HEK293 (cell line): Measurements from ENCODE around the gene PITPNB.

ENCODE experiments used
- EGR2 ChIP-seq: fragments of 450-650 bp; formaldehyde crosslinking; IDR thresholded peaks from 2 replicates; pipeline ENCODE4 v1.5.1; 2016; ENCODE audit warnings: low read depth, missing biosample characterization, missing genetic modification characterization
- GLIS1 ChIP-seq: fragments of 450-650 bp; formaldehyde crosslinking; IDR thresholded peaks from 2 replicates; pipeline ENCODE4 v1.5.1; 2016; ENCODE audit warnings: missing biosample characterization, missing genetic modification characterization
- OVOL3 ChIP-seq: fragments of 450-650 bp; formaldehyde crosslinking; IDR thresholded peaks from 2 replicates; pipeline ENCODE4 v1.5.1; 2016; ENCODE audit warnings: missing biosample characterization, missing genetic modification characterization
- SP3 ChIP-seq: fragments of 450-650 bp; formaldehyde crosslinking; IDR thresholded peaks from 2 replicates; pipeline ENCODE4 v1.5.1; 2016; ENCODE audit warnings: missing biosample characterization, missing genetic modification characterization
- ZBTB8A ChIP-seq: fragments of 450-650 bp; formaldehyde crosslinking; IDR thresholded peaks from 2 replicates; pipeline ENCODE4 v1.5.1; 2016; ENCODE audit warnings: missing biosample characterization, missing genetic modification characterization
- ZEB2 ChIP-seq: fragments of 450-650 bp; formaldehyde crosslinking; IDR thresholded peaks from 2 replicates; pipeline ENCODE4 v1.5.1; 2016; ENCODE audit warnings: missing biosample characterization, missing genetic modification characterization
- ZFHX2 ChIP-seq: fragments of 450-650 bp; formaldehyde crosslinking; conservative IDR thresholded peaks from 2 replicates; pipeline ENCODE4 v1.5.1; 2016; ENCODE audit warnings: missing biosample characterization, missing genetic modification characterization
- ZNF10 ChIP-seq: fragments of 450-650 bp; formaldehyde crosslinking; IDR thresholded peaks from 2 replicates; pipeline ENCODE4 v1.5.1; 2017; ENCODE audit warnings: missing biosample characterization, missing genetic modification characterization
- ZNF2 ChIP-seq: fragments of 450-650 bp; formaldehyde crosslinking; IDR thresholded peaks from 2 replicates; pipeline ENCODE4 v1.5.1; 2016; ENCODE audit warnings: missing biosample characterization, missing genetic modification characterization
- ZNF324 ChIP-seq: fragments of 450-650 bp; formaldehyde crosslinking; IDR thresholded peaks from 2 replicates; pipeline ENCODE4 v1.5.1; 2016; ENCODE audit warnings: missing biosample characterization, missing genetic modification characterization
- ZNF366 ChIP-seq: fragments of 450-650 bp; formaldehyde crosslinking; conservative IDR thresholded peaks from 2 replicates; pipeline ENCODE4 v1.5.1; 2016; ENCODE audit warnings: missing biosample characterization, missing genetic modification characterization
- ZNF555 ChIP-seq: fragments of 450-650 bp; formaldehyde crosslinking; conservative IDR thresholded peaks from 2 replicates; pipeline ENCODE4 v1.5.1; 2017; ENCODE audit warnings: missing biosample characterization, mild to moderate bottlenecking, missing genetic modification characterization, inconsistent platforms
- ZNF561 ChIP-seq: fragments of 450-650 bp; IDR thresholded peaks from 2 replicates; pipeline ENCODE4 v1.5.1; 2018; ENCODE audit warnings: missing biosample characterization, missing genetic modification characterization, borderline replicate concordance
- ZNF571 ChIP-seq: fragments of 450-650 bp; formaldehyde crosslinking; IDR thresholded peaks from 2 replicates; pipeline ENCODE4 v1.5.0; 2017; ENCODE audit warnings: missing biosample characterization, missing genetic modification characterization
- ZNF621 ChIP-seq: fragments of 450-650 bp; formaldehyde crosslinking; IDR thresholded peaks from 2 replicates; pipeline ENCODE4 v1.5.1; 2017; ENCODE audit warnings: missing biosample characterization, missing genetic modification characterization
- ZNF660 ChIP-seq: fragments of 450-650 bp; IDR thresholded peaks from 2 replicates; pipeline ENCODE4 v1.5.1; 2018; ENCODE audit warnings: missing biosample characterization, mild to moderate bottlenecking, missing genetic modification characterization
- ZNF664 ChIP-seq: fragments of 450-650 bp; formaldehyde crosslinking; IDR thresholded peaks from 2 replicates; pipeline ENCODE4 v1.5.1; 2016; ENCODE audit warnings: missing biosample characterization, missing genetic modification characterization
- ZNF677 ChIP-seq: fragments of 450-650 bp; IDR thresholded peaks from 2 replicates; pipeline ENCODE4 v1.5.0; 2018; ENCODE audit warnings: missing biosample characterization, mild to moderate bottlenecking, missing genetic modification characterization, moderate library complexity
- ZNF701 ChIP-seq: fragments of 450-650 bp; formaldehyde crosslinking; IDR thresholded peaks from 2 replicates; pipeline ENCODE4 v1.5.1; 2016; ENCODE audit warnings: missing biosample characterization, missing genetic modification characterization
- ZNF777 ChIP-seq: fragments of 450-650 bp; formaldehyde crosslinking; IDR thresholded peaks from 2 replicates; pipeline ENCODE4 v1.5.1; 2017; ENCODE audit warnings: missing biosample characterization, missing genetic modification characterization, borderline replicate concordance
- ZNF791 ChIP-seq: fragments of 450-650 bp; formaldehyde crosslinking; IDR thresholded peaks from 2 replicates; pipeline ENCODE4 v1.5.1; 2016; ENCODE audit warnings: missing biosample characterization, missing genetic modification characterization
- ZSCAN16 ChIP-seq: fragments of 450-650 bp; formaldehyde crosslinking; IDR thresholded peaks from 2 replicates; pipeline ENCODE4 v1.5.1; 2016; ENCODE audit warnings: missing biosample characterization, missing genetic modification characterization
- TF ChIP-seq, protein P1 (sequence below): fragments of 450-650 bp; formaldehyde crosslinking; IDR thresholded peaks from 2 replicates; pipeline ENCODE4 v1.5.1; 2016; ENCODE audit warnings: missing biosample characterization, missing genetic modification characterization
- TF ChIP-seq, protein P2 (sequence below): fragments of 450-650 bp; formaldehyde crosslinking; IDR thresholded peaks from 2 replicates; pipeline ENCODE4 v1.5.1; 2016; ENCODE audit warnings: missing biosample characterization, missing genetic modification characterization
- TF ChIP-seq, protein P3 (sequence below): fragments of 450-650 bp; formaldehyde crosslinking; optimal IDR thresholded peaks from 2 replicates; pipeline ENCODE3; 2016; ENCODE audit warnings: missing biosample characterization, mild to moderate bottlenecking, missing genetic modification characterization
- TF ChIP-seq, protein P4 (sequence below): fragments of 450-650 bp; formaldehyde crosslinking; IDR thresholded peaks from 2 replicates; pipeline ENCODE4 v1.5.1; 2016; ENCODE audit warnings: missing biosample characterization, missing genetic modification characterization
- TF ChIP-seq, protein P5 (sequence below): fragments of 450-650 bp; formaldehyde crosslinking; IDR thresholded peaks from 2 replicates; pipeline ENCODE4 v1.5.1; 2017; ENCODE audit warnings: missing biosample characterization, missing genetic modification characterization
- TF ChIP-seq, protein P6 (sequence below): fragments of 450-650 bp; formaldehyde crosslinking; IDR thresholded peaks from 2 replicates; pipeline ENCODE4 v1.5.1; 2016; ENCODE audit warnings: missing biosample characterization, missing genetic modification characterization

Gene PITPNB

DNA sequence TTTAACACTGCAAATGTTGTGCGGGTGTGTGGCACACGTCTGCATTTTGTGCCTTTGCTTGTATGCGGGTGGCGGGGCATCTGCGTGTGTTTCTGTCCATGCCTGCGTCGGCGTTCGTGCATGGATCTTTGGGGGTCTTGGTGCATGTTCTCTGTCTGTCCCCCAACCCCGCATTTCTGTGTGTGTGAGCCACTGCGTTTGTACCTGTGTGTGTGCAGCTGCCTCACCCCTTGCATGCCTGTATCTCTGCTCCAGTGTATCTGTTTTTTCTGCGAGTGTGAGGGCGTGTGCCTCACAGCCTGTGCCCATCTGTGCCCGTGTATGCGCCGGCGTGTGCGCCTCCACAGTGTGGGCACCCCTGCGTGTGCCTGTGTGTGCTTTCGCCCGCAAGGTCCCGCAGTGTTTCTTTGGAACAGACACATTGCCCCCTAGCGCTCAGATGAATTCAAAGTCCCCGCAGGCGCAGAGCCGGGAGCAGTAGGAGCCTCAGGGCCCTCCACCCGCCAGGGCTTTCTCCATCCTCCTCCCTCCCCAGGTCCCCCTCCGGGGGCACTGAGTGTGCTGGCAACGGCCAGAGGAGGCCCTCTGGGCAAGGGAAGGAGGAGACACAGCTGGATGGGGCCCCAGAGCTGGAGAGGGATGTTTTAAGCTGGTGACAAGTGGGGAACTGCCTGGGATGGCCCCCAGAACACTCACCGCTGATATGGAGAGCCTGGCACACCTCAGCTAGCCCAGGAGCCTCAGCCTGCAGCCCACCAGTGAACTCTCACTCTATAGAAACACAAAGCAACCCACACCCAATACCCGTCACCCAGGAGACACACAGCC is 114.4 kb downstream of the PITPNB start (continued):
- TF ChIP-seq, protein P1, sequence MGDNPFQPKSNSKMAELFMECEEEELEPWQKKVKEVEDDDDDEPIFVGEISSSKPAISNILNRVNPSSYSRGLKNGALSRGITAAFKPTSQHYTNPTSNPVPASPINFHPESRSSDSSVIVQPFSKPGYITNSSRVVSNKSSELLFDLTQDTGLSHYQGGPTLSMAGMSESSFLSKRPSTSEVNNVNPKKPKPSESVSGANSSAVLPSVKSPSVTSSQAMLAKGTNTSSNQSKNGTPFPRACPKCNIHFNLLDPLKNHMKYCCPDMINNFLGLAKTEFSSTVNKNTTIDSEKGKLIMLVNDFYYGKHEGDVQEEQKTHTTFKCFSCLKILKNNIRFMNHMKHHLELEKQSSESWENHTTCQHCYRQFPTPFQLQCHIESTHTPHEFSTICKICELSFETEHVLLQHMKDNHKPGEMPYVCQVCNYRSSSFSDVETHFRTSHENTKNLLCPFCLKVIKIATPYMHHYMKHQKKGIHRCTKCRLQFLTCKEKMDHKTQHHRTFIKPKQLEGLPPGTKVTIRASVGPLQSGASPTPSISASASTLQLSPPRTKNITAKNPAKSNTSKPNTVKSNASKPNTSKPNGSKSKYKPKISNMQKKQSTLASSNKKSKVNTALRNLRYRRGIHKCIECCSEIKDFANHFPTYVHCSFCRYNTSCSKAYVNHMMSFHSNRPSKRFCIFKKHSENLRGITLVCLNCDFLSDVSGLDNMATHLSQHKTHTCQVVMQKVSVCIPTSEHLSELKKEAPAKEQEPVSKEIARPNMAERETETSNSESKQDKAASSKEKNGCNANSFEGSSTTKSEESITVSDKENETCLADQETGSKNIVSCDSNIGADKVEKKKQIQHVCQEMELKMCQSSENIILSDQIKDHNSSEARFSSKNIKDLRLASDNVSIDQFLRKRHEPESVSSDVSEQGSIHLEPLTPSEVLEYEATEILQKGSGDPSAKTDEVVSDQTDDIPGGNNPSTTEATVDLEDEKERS (tag by site-specific recombination): no peak
- no peak for TF ChIP-seq ZNF561 (tag by site-specific recombination)
- TF ChIP-seq ZNF555 (tag by site-specific recombination): no peak
- TF ChIP-seq, protein P2, sequence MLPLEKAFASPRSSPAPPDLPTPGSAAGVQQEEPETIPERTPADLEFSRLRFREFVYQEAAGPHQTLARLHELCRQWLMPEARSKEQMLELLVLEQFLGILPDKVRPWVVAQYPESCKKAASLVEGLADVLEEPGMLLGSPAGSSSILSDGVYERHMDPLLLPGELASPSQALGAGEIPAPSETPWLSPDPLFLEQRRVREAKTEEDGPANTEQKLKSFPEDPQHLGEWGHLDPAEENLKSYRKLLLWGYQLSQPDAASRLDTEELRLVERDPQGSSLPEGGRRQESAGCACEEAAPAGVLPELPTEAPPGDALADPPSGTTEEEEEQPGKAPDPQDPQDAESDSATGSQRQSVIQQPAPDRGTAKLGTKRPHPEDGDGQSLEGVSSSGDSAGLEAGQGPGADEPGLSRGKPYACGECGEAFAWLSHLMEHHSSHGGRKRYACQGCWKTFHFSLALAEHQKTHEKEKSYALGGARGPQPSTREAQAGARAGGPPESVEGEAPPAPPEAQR: no peak
- no peak for TF ChIP-seq ZNF621 (tag by site-specific recombination)
- no peak for TF ChIP-seq ZNF664 (tag by site-specific recombination)
- TF ChIP-seq ZNF366 (tag by site-specific recombination): no peak
- no peak for TF ChIP-seq ZNF701
- TF ChIP-seq ZSCAN16 (tag by site-specific recombination): no peak
- no peak for TF ChIP-seq ZNF777 (tag by site-specific recombination)
- 0 out of 2 replicates have a peak, but pooled peaks have one; percentile 19 for TF ChIP-seq ZNF2 (tag by site-specific recombination)
- TF ChIP-seq, protein P3, sequence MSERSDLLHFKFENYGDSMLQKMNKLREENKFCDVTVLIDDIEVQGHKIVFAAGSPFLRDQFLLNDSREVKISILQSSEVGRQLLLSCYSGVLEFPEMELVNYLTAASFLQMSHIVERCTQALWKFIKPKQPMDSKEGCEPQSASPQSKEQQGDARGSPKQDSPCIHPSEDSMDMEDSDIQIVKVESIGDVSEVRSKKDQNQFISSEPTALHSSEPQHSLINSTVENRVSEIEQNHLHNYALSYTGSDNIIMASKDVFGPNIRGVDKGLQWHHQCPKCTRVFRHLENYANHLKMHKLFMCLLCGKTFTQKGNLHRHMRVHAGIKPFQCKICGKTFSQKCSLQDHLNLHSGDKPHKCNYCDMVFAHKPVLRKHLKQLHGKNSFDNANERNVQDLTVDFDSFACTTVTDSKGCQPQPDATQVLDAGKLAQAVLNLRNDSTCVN: peak; percentile 80
- no peak for TF ChIP-seq ZNF324 (tag by site-specific recombination)
- peak; percentile 36; the same call in 1 of the 2 replicates for TF ChIP-seq GLIS1
- peak; percentile 96 for TF ChIP-seq ZBTB8A (tag by site-specific recombination)
- TF ChIP-seq ZNF677 (tag by site-specific recombination): no peak
- TF ChIP-seq ZNF10 (tag by site-specific recombination): no peak
- TF ChIP-seq SP3 (tag by site-specific recombination): no peak
- 0 out of 2 replicates have a peak, but pooled peaks have one; percentile 18 for TF ChIP-seq ZEB2 (tag by site-specific recombination)
- TF ChIP-seq, protein P4, sequence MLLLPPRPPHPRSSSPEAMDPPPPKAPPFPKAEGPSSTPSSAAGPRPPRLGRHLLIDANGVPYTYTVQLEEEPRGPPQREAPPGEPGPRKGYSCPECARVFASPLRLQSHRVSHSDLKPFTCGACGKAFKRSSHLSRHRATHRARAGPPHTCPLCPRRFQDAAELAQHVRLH (tag by site-specific recombination): no peak
- TF ChIP-seq, protein P5, sequence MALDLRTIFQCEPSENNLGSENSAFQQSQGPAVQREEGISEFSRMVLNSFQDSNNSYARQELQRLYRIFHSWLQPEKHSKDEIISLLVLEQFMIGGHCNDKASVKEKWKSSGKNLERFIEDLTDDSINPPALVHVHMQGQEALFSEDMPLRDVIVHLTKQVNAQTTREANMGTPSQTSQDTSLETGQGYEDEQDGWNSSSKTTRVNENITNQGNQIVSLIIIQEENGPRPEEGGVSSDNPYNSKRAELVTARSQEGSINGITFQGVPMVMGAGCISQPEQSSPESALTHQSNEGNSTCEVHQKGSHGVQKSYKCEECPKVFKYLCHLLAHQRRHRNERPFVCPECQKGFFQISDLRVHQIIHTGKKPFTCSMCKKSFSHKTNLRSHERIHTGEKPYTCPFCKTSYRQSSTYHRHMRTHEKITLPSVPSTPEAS (tag by site-specific recombination): peak; percentile 81
- peak; percentile 74 for TF ChIP-seq EGR2 (tag by site-specific recombination)
- no peak for TF ChIP-seq ZNF791 (tag by site-specific recombination)
- TF ChIP-seq ZNF660 (tag by site-specific recombination): peak; percentile 59; the same call in 1 of the 2 replicates
- TF ChIP-seq, protein P6, sequence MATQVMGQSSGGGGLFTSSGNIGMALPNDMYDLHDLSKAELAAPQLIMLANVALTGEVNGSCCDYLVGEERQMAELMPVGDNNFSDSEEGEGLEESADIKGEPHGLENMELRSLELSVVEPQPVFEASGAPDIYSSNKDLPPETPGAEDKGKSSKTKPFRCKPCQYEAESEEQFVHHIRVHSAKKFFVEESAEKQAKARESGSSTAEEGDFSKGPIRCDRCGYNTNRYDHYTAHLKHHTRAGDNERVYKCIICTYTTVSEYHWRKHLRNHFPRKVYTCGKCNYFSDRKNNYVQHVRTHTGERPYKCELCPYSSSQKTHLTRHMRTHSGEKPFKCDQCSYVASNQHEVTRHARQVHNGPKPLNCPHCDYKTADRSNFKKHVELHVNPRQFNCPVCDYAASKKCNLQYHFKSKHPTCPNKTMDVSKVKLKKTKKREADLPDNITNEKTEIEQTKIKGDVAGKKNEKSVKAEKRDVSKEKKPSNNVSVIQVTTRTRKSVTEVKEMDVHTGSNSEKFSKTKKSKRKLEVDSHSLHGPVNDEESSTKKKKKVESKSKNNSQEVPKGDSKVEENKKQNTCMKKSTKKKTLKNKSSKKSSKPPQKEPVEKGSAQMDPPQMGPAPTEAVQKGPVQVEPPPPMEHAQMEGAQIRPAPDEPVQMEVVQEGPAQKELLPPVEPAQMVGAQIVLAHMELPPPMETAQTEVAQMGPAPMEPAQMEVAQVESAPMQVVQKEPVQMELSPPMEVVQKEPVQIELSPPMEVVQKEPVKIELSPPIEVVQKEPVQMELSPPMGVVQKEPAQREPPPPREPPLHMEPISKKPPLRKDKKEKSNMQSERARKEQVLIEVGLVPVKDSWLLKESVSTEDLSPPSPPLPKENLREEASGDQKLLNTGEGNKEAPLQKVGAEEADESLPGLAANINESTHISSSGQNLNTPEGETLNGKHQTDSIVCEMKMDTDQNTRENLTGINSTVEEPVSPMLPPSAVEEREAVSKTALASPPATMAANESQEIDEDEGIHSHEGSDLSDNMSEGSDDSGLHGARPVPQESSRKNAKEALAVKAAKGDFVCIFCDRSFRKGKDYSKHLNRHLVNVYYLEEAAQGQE (tag by site-specific recombination): no peak
- TF ChIP-seq OVOL3 (tag by site-specific recombination): no peak
- peak; percentile 89 for TF ChIP-seq ZFHX2 (tag by site-specific recombination)
- no peak for TF ChIP-seq ZNF571 (tag by site-specific recombination)
